Measurements from ENCODE around the gene PCGF2.

DNA sequence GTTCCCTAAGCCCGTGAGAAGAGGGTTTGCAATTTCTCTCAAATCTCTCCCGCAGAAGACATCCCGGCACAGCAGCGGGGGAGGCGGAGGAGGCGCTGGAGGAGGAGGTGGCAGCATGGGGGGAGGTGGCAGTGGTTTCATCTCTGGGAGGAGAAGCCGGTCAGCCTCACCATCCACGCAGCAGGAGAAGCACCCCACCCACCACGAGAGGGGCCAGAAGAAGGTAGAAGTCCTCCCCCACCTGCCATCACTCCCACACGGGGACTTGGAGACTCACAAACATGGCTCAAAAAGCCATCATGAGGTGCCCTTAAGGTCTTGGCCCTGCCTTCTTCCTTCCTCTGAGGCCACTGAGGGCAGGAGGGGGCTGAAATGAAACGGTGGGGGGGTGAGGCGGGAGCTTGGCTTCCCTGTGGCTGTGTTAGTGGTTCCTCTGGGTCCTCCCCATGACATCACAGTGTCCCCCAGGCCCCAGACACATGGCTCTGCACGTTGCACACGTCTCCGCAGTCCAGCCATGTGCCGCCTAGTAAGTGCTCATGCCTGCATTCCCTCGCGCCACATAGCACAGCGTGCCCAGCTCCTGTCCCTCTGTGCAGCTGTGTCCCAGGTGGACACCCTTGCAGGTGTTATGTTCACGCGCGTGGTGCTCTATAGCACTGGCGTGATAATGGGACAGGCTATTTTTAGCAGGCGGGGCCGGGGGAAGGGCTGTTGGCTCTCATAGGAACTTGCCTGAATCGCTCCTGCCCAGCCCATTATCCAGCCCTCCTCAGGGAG lies 36.2 kb downstream of the PCGF2 start:
- TF ChIP-seq CTCF (IDR thresholded peaks at IDR 0.05; ENCODE audit: low read length) (no peak), EZH2phosphoT487 (IDR thresholded peaks at IDR 0.05; ENCODE audit: low read length) (no peak)
